ENCODE measurements around the gene PDGFRB. TPM values are rescaled to one million over a fixed set of nuclear protein-coding genes. Genes with fewer than 3 reads are reported as not detected.

The PDGFRB gene
- total and polyA plus RNA-seq, 10 of the 15 experiments (the other 5 are each of a cell fraction or from before 2014, with no cell fraction given) = 0.02 to 3.0 (median 1.0) TPM

DNA sequence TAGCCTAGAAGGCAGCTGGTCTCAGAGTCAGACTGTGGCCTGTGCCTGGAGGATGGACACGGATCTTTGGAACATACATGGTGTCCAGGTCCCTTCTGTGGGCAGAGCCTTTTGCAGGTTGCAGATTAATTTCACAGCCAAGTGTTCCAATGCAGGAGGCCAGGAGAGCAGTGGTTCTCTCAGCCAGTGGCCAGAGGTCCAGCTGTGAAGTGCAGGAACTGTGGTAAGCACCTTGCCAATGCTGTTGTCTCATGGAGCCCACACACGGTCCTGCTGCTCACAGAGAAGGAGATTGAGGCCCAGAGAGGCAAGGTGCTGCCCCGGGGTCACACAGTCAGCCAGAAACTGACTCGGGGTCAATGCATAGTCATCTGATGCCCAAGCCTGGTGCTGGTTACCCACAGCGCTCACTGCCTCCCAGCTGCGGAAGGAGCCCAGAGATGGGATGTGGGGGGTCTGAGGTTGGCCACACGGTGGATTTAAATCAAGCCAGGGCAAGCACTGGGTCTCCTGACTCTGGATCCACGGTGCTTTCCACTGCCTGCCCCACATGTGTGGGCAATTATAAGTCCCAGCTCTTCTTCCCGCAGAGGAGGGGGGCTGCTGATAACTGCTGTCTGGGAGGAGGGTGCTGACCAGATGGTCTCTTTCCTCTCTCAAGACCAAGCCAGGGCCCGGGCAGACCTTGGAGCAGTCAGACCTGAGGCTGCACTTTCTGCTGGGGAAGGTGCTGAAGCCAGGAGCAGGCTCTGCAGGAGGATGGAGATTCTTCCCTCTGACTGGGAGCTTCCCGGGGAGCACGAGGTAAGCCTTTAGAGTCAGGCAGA is 2.8 kb downstream of the PDGFRB start:
- DNase-seq (ENCODE audit: low read depth, low spot score) (no peak), FAIRE-seq (no peak), ATAC-seq (no peak)
- in situ Hi-C loops (cut with MboI) (no loop called here), intact Hi-C loops (cut with micrococcal nuclease; ENCODE audit: unreplicated experiment) (no loop called here)
- Histone ChIP-seq H3K36me3 (ENCODE audit: control insufficient read depth in 2 of 2, insufficient read depth in 2 of 2, low read length in 1 of 2) (no peaks in the 10 kb centered on the region), H3K27me3 (replicated peaks in 1 of 2; ENCODE audit: control insufficient read depth in 2 of 2, insufficient read depth in 2 of 2, low read length in 1 of 2) (no peaks in the 10 kb centered on the region), H2AFZ (ENCODE audit: control insufficient read depth, low read depth, low read length) (no peak overlapping the region), H3K27ac (ENCODE audit: control insufficient read depth, insufficient read depth) (no peak overlapping the region), H3K9ac (ENCODE audit: control insufficient read depth, insufficient read depth, low read length) (no peak overlapping the region), H3K4me3 (no peak overlapping the region), H3K4me1 (ENCODE audit: control insufficient read depth, insufficient read depth, low read length) (peaks cover 4% of the 10 kb centered on the region), H3K9me3 (replicated peaks; ENCODE audit: control insufficient read depth, insufficient read depth, low read length) (no peaks in the 10 kb centered on the region), H4K20me1 (ENCODE audit: control insufficient read depth, insufficient read depth) (no peaks in the 10 kb centered on the region), H3K4me2 (ENCODE audit: control insufficient read depth, insufficient read depth) (no peak overlapping the region), H3K79me2 (ENCODE audit: control insufficient read depth, insufficient read depth, low read length) (no peaks in the 10 kb centered on the region)
- BruUV-seq (replicated peaks) = no TSS peak
- 12% methylated on average over 12 of the region's 12 CpGs for WGBS (ENCODE audit: insufficient coverage, insufficient replicate concordance, low lambda C conversion rate, missing lambda C conversion rate)
- ChIA-PET RAD21 (ENCODE audit: unreplicated experiment) (interaction anchor here (1.4 kb wide), 1 partner anchor 19 kb away, joined by 3 read pairs; no protein-coding TSS in a partner anchor), CTCF (interaction anchor here (1.0 to 3.4 kb wide), 5 partner anchors 10 to 66 kb away, joined by 3 to 13 read pairs (median 4); no protein-coding TSS in a partner anchor), SMC1A (ENCODE audit: uncharacterized antibody, unreplicated experiment) (interaction anchor here (1.4 kb wide), 1 partner anchor 65 kb away, joined by 4 read pairs; no protein-coding TSS in a partner anchor), POLR2A (no interaction called here)
- TF ChIP-seq WRNIP1 (IDR thresholded peaks at IDR 0.05; ENCODE audit: borderline replicate concordance, low read depth, low read length) (no peak), IRF4 (IDR thresholded peaks at IDR 0.05; ENCODE audit: low read depth, low read length) (no peak), NR2F1 (conservative IDR thresholded peaks at IDR 0.05) (peak; percentile 72)

DNA sequence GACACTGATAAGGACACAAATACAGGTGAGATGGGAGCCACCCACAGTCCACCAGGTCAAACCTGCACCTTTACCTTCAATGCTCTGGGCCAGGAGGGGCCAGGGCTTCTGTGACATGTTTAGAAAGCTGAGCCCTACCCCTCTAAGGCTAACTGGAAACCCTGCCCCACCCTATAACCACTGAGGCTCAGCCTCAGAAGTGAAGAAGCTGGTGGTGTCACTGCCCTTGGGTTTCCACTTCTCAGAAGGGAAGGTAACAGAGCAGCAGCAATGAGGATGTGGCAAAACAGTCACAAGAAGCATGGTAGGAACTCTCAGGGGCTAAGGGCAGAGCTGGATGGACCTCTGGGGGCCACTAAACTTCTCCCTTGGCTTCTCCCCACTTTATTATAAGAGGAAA is 6.0 kb downstream of the PDGFRB start:
- no peak overlapping the region for H3K4me2 ChIP-seq (ENCODE audit: control insufficient read depth, insufficient read depth)
- FAIRE-seq (no peak), ATAC-seq (no peak), DNase-seq (ENCODE audit: low read depth, low spot score) (no peak)
- no peaks in the 10 kb centered on the region for H3K27me3 ChIP-seq (replicated peaks in 1 of 2; ENCODE audit: control insufficient read depth in 2 of 2, insufficient read depth in 2 of 2, low read length in 1 of 2)
- in situ Hi-C loops (cut with MboI) = no loop called here
- no peak overlapping the region for H3K9ac ChIP-seq (ENCODE audit: control insufficient read depth, insufficient read depth, low read length)
- H3K79me2 ChIP-seq (ENCODE audit: control insufficient read depth, insufficient read depth, low read length) = no peaks in the 10 kb centered on the region
- ChIA-PET RAD21 (ENCODE audit: unreplicated experiment) (no interaction called here), POLR2A (no interaction called here), CTCF (interaction anchor here (0.6 to 1.1 kb wide), 2 partner anchors 16 to 33 kb away, joined by 3 read pairs; no protein-coding TSS in a partner anchor), SMC1A (ENCODE audit: uncharacterized antibody, unreplicated experiment) (no interaction called here)
- TF ChIP-seq, protein P1, sequence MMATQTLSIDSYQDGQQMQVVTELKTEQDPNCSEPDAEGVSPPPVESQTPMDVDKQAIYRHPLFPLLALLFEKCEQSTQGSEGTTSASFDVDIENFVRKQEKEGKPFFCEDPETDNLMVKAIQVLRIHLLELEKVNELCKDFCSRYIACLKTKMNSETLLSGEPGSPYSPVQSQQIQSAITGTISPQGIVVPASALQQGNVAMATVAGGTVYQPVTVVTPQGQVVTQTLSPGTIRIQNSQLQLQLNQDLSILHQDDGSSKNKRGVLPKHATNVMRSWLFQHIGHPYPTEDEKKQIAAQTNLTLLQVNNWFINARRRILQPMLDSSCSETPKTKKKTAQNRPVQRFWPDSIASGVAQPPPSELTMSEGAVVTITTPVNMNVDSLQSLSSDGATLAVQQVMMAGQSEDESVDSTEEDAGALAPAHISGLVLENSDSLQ (IDR thresholded peaks at IDR 0.05) = no peak
- no peak for TF ChIP-seq SMC3 (IDR thresholded peaks at IDR 0.05; ENCODE audit: borderline replicate concordance, low read length)
- no peak for TF ChIP-seq ZSCAN29 (IDR thresholded peaks at IDR 0.05)
- H2AFZ ChIP-seq (ENCODE audit: control insufficient read depth, low read depth, low read length) = no peak overlapping the region
- BruUV-seq (replicated peaks) = no TSS peak
- no peak overlapping the region for H3K27ac ChIP-seq (ENCODE audit: control insufficient read depth, insufficient read depth)
- no peaks in the 10 kb centered on the region for H4K20me1 ChIP-seq (ENCODE audit: control insufficient read depth, insufficient read depth)
- H3K36me3 ChIP-seq (ENCODE audit: control insufficient read depth in 2 of 2, insufficient read depth in 2 of 2, low read length in 1 of 2) = no peaks in the 10 kb centered on the region
- H3K4me1 ChIP-seq (ENCODE audit: control insufficient read depth, insufficient read depth, low read length) = no peaks in the 10 kb centered on the region
- intact Hi-C loops (cut with micrococcal nuclease; ENCODE audit: unreplicated experiment) = no loop called here
- no peak overlapping the region for H3K4me3 ChIP-seq
- H3K9me3 ChIP-seq (replicated peaks; ENCODE audit: control insufficient read depth, insufficient read depth, low read length) = no peaks in the 10 kb centered on the region
